Spleen (tissue), 7 donors: ENCODE measurements around the gene BLOC1S1.

Experiments used
- CTCF ChIP-seq, 11 experiments: fragments of 200-600 bp in 7 of 11; fragments of 450-650 bp in 4 of 11; sonication (generic) in 4 of 11; IDR thresholded peaks in 8 of 11; conservative IDR thresholded peaks in 3 of 11; 1 replicate in 7 of 11; 2 replicates in 4 of 11; pipeline versions ENCODE4 v1.4.0 to v1.8.0; 2016 to 2021; ENCODE audit warnings: antibody characterized with exemption in 11 of 11, inconsistent platforms in 4 of 11, mild to moderate bottlenecking in 1 of 11
- POLR2A ChIP-seq, 3 donors: fragments of 450-650 bp; IDR thresholded peaks; one replicate each; pipeline ENCODE4 v1.5.1; 2017; ENCODE audit warnings: antibody characterized with exemption in 3 of 3, mild to moderate bottlenecking in 1 of 3
- donor health status: DM: no; HTN: no; CAD: no; lungs with moderate emphysema.
- donor health status: DM: no; HTN: no; CAD: no.
- donor health status: DM: no; HTN: no; CAD: no.

DNA sequence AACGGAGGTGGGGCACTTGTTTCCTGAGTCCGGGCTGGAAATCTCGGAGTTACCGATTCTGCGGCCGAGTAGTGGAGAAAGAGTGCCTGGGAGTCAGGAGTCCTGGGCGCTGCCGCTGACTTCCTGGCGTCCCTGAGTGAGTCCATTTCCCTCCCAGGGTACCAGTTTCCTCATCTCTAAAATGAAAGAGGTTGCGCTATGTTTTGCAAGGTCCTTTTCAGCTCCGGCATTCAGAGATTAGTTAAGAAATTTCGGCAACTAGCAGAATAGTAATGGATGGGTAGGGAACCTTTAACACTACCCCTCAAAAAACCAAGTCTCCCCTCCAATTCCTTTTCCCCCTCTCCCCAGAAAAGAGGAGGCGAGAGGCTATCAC, 724 bp downstream of the BLOC1S1 start:
- no peak for TF ChIP-seq POLR2A (IDR thresholded peaks at IDR 0.05)
- peak in 2 of 11 experiments; percentile 8 to 17 for TF ChIP-seq CTCF (IDR thresholded peaks at IDR 0.05 in 8 of 11, conservative IDR thresholded peaks at IDR 0.05 in 3 of 11)
